ENCODE measurements around the gene ACSS1. TPM values are rescaled to one million over a fixed set of nuclear protein-coding genes. Genes with fewer than 3 reads are reported as not detected.
"Not testable (repeated sequence)": the region's sequence is repeated elsewhere in the genome, so short reads cannot be mapped to it uniquely, and the experiment has no call there.

ACSS1 gene
- total RNA-seq, 6 donors from 2014 or later = 39.7 to 122 (median 58.1) TPM

DNA sequence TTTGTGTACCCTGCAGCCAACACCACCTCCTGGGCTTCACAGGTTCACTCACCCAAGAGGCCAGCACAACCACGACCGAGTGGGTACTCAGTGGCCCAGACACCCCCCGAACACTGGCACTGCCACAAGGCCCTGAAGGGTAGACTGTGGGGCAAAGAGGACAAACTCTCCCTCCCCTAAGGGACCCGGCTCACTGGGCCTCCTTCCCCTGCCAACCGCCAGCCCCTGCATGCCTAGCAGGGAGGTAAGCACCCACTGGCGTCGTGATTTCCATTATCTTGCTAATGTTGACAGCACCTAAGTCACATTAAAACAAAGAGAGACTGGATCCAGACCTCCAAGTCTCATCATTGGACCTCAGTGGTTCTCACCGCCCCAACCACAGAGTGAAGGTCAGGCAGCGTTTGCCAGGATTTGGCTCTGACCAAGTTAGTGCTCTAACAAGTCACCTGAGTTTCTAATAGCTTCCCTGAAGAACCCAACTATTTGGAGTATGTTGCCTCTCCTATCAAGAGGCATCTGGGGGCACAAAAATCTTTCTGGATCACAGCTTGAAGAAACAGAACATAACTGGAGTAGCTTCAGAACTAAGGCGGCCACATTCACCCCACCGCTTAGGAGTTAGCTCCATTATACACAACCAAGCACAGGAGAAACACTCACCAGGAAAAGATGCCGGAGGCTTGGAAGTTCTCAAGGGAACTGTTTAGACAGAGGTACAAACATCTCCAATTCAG, 51.3 kb downstream of the ACSS1 start:
- ATAC-seq (ENCODE audit: low FRiP score in 2 of 2) (peak in 1 of 2 donors; percentile 37), DNase-seq (peak in 1 of 2 donors; percentile 8)
- Histone ChIP-seq H3K27ac (no peak overlapping the region), H3K9me3 (no peaks in the 10 kb centered on the region), H3K4me1 (peaks cover 0 to 4% (median 0%) of the 10 kb centered on the region in 4 donors), H3K4me3 (no peak overlapping the region), H3K36me3 (peaks cover 28 to 75% (median 54%) of the 10 kb centered on the region in 4 donors), H3K27me3 (no peaks in the 10 kb centered on the region)
- TF ChIP-seq, protein P1, sequence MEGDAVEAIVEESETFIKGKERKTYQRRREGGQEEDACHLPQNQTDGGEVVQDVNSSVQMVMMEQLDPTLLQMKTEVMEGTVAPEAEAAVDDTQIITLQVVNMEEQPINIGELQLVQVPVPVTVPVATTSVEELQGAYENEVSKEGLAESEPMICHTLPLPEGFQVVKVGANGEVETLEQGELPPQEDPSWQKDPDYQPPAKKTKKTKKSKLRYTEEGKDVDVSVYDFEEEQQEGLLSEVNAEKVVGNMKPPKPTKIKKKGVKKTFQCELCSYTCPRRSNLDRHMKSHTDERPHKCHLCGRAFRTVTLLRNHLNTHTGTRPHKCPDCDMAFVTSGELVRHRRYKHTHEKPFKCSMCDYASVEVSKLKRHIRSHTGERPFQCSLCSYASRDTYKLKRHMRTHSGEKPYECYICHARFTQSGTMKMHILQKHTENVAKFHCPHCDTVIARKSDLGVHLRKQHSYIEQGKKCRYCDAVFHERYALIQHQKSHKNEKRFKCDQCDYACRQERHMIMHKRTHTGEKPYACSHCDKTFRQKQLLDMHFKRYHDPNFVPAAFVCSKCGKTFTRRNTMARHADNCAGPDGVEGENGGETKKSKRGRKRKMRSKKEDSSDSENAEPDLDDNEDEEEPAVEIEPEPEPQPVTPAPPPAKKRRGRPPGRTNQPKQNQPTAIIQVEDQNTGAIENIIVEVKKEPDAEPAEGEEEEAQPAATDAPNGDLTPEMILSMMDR (IDR thresholded peaks at IDR 0.05) = no peak
- TF ChIP-seq EP300 (IDR thresholded peaks at IDR 0.05) (no peak), POLR2AphosphoS5 (IDR thresholded peaks at IDR 0.05) (no peak), POLR2A (IDR thresholded peaks at IDR 0.05) (no peak)
- WGBS, 2 donors = 85 to 88% methylated on average over 9 to 12 of the region's 12 CpGs

DNA sequence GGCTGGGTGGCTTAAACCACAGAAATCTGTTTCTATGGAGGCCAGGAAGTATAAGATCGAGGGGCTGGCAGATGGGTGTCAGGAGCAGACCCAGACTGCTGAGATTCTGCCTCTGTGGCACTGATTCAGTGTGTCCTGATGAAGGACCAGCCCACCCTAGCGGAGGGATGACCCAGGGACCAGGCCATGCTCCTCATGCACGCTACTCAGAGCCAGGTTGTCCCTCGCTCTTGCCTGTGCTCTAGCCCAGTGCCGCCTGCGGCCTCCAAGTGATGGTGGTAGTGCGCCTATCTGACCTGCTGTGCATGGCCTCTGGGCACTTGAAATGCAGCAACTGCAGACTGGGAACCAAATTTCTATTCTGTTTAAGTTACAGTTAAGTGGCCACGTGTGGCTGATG, 52.3 kb downstream of the ACSS1 start:
- DNase-seq (peak in 1 of 2 donors; percentile 16), ATAC-seq (ENCODE audit: low FRiP score in 2 of 2) (peak; percentile 31 to 68)
- TF ChIP-seq EP300 (IDR thresholded peaks at IDR 0.05) (no peak), POLR2A (IDR thresholded peaks at IDR 0.05) (no peak), POLR2AphosphoS5 (IDR thresholded peaks at IDR 0.05) (no peak)
- TF ChIP-seq, protein P1 (IDR thresholded peaks at IDR 0.05) = no peak
- no peak overlapping the region for H3K27ac ChIP-seq
- H3K36me3 ChIP-seq = peaks cover 26 to 66% (median 46%) of the 10 kb centered on the region in 4 donors
- peaks cover 0 to 4% (median 2%) of the 10 kb centered on the region in 4 donors for H3K4me1 ChIP-seq
- no peak overlapping the region for H3K4me3 ChIP-seq
- H3K27me3 ChIP-seq = no peaks in the 10 kb centered on the region
- 93% methylated on average over 7 to 8 of the region's 8 CpGs for WGBS, 2 donors
- no peaks in the 10 kb centered on the region for H3K9me3 ChIP-seq

- H3K27ac ChIP-seq = no peak overlapping the region
These were observed 52.7 kb downstream of the ACSS1 start for GRCh38 chr20:25005220-25005619.

DNA sequence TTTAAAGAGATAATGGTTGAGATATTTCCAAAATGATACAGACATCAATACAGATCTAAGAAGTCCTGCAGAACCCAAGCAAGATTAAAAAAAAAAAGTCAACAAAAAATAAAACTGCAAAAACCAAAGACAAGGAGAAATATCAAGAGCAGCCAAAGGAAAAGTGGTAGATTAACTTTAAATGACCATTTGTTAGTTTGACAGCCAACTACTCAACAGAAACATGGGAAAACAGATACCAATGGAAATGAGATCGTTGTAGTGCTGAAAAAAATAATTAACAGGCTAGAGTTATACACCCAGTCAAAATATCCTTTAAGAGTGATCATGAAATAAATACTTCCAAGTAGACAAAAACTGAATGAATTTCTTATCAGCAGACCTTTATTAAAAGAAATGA, 54.9 kb downstream of the ACSS1 start:
- H3K4me3 ChIP-seq = no peak overlapping the region
- H3K36me3 ChIP-seq = peaks cover 13 to 40% (median 26%) of the 10 kb centered on the region in 4 donors
- H3K4me1 ChIP-seq = peaks cover 4 to 12% (median 9%) of the 10 kb centered on the region in 4 donors
- no peaks in the 10 kb centered on the region for H3K27me3 ChIP-seq
- H3K27ac ChIP-seq = no peak overlapping the region
- H3K9me3 ChIP-seq = no peaks in the 10 kb centered on the region
- 90 to 93% methylated on average over 1 of the region's 1 CpG for WGBS, 2 donors
- no peak for TF ChIP-seq POLR2A (IDR thresholded peaks at IDR 0.05)
- TF ChIP-seq POLR2AphosphoS5 (IDR thresholded peaks at IDR 0.05) = no peak
- no peak for TF ChIP-seq EP300 (IDR thresholded peaks at IDR 0.05)
- TF ChIP-seq, protein P1 (IDR thresholded peaks at IDR 0.05) = no peak
- ATAC-seq (ENCODE audit: low FRiP score in 2 of 2) (no peak), DNase-seq (no peak)

More at GRCh38 chr20:25005220-25005619, 52.7 kb downstream of the ACSS1 start:
- Histone ChIP-seq H3K4me1 (peaks cover 0 to 9% (median 6%) of the 10 kb centered on the region in 4 donors), H3K27me3 (no peaks in the 10 kb centered on the region), H3K9me3 (no peaks in the 10 kb centered on the region), H3K36me3 (peaks cover 26 to 62% (median 41%) of the 10 kb centered on the region in 4 donors), H3K4me3 (no peak overlapping the region)
- ATAC-seq (ENCODE audit: low FRiP score in 2 of 2) (peak in 1 of 2 donors; percentile 17), DNase-seq (peak in 1 of 2 donors; percentile 6)
- no peak for TF ChIP-seq POLR2A (IDR thresholded peaks at IDR 0.05)
- TF ChIP-seq EP300 (IDR thresholded peaks at IDR 0.05) = no peak
- TF ChIP-seq, protein P1 (IDR thresholded peaks at IDR 0.05) = no peak
- 64 to 78% methylated on average over 2 of the region's 2 CpGs for WGBS, 2 donors

- not testable (repeated sequence) for H3K27me3 ChIP-seq; DNase-seq; ATAC-seq (ENCODE audit: low FRiP score in 2 of 2); H3K9me3 ChIP-seq; H3K4me3 ChIP-seq; H3K27ac ChIP-seq
- 93 to 94% methylated on average over 4 of the region's 4 CpGs for WGBS, 2 donors
- H3K36me3 ChIP-seq = peaks cover 0 to 23% (median 9%) of the 10 kb centered on the region in 4 donors
- H3K4me1 ChIP-seq = peaks cover 4 to 12% (median 9%) of the 10 kb centered on the region in 4 donors
These were observed 56.6 kb downstream of the ACSS1 start for GRCh38 chr20:25001323-25001722.

Measured in upper lobe of left lung (tissue), 6 donors.